Prostate gland (tissue), 2 donors: Measurements from ENCODE around the gene NRBF2. TPM values are rescaled to one million over a fixed set of nuclear protein-coding genes. Genes with fewer than 3 reads are reported as not detected.

Experiments
- DNase-seq: peaks from one replicate; pipeline ENCODE4 v3.0.0-alpha.2; 2019; ENCODE audit warnings: low spot score
- H3K27ac ChIP-seq, 2 donors: fragments of 200-600 bp; sonication (generic); 2 replicates each; pipeline ENCODE4 v1.5.1; 2017 to 2019
- H3K27me3 ChIP-seq: fragments of 200-600 bp; sonication (generic); replicated peaks from 2 replicates; pipeline ENCODE4 v1.5.1; 2019; ENCODE audit not compliant: insufficient read depth
- H3K36me3 ChIP-seq, 2 donors: fragments of 200-600 bp; sonication (generic); 1 replicate in 1 of 2; 2 replicates in 1 of 2; pipeline versions ENCODE4 v1.5.1 to v1.8.1; 2017 to 2019
- H3K4me1 ChIP-seq: fragments of 200-600 bp; sonication (generic); replicated peaks from 2 replicates; pipeline ENCODE4 v1.5.1; 2019
- H3K4me3 ChIP-seq, 2 donors: fragments of 200-600 bp; sonication (generic); 2 replicates each; pipeline ENCODE4 v1.5.1; 2017 to 2019
- H3K9me3 ChIP-seq: fragments of 200-600 bp; sonication (generic); 2 replicates; pipeline ENCODE4 v1.5.1; 2017
- POLR2A ChIP-seq: fragments of 450-650 bp; IDR thresholded peaks from one replicate; pipeline ENCODE4 v1.6.1; 2016; ENCODE audit warnings: antibody characterized with exemption, mild to moderate bottlenecking
- POLR2AphosphoS5 ChIP-seq: sonication (generic); formaldehyde crosslinking; IDR thresholded peaks from one replicate; pipeline ENCODE4 v1.6.1; 2017; ENCODE audit warnings: antibody characterized with exemption
- WGBS: methylation state at CpG from one replicate; pipeline ENCODE4 v1.1.5; 2018; 5-methylcytosine and 5-hydroxymethylcytosine counted together
- intact Hi-C: fragments of 100-400 bp; cut with DNase I; formaldehyde crosslinking; loops from one replicate; pipeline ENCODE4 v1.14.2; 2022
- total RNA-seq, 2 donors: library from RNA; depleted of rRNA; stranded (reverse); fragments of >200 nt; gene quantifications; one replicate each; pipeline ENCODE4 v1.1.0, GENCODE V29; 2016
- TF ChIP-seq, protein P1 (sequence below), 4 experiments: fragments of 200-600 bp in 2 of 4; fragments of 450-650 bp in 2 of 4; sonication (generic) in 2 of 4; IDR thresholded peaks; 1 replicate in 3 of 4; 2 replicates in 1 of 4; pipeline ENCODE4 v1.5.1; 2016 to 2019; ENCODE audit warnings: antibody characterized with exemption in 4 of 4, mild to moderate bottlenecking in 2 of 4, moderate library complexity in 2 of 4

The NRBF2 gene
- total RNA-seq, 2 donors from 2014 or later, result 15.7 to 20.6 TPM

DNA sequence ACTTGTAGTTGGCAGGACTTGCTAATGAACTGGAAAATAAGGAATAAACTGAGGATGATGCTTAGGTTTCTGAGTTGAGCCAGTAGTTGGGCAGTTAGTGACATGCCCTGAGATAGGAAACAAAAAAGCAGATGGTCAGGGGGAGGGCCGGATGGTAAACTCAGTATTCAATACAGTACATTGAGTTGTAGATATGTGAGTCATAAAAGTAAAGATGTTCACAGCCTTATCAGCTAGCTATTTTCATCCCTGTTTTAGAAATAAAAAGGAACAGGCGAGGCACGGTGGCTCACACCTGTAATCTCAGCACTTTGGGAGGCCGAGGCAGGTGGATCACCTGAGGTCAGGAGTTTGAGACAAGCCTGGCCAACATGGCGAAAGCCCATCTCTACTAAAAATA lies 22.2 kb upstream of the NRBF2 start:
- Histone ChIP-seq H3K27ac (no peak overlapping the region), H3K36me3 (no peaks in the 10 kb centered on the region), H3K4me3 (no peak overlapping the region), H3K27me3 (no peaks in the 10 kb centered on the region), H3K4me1 (no peaks in the 10 kb centered on the region), H3K9me3 (no peaks in the 10 kb centered on the region)
- intact Hi-C loops, result no loop called here
- WGBS, result 92% methylated on average over 5 of the region's 5 CpGs
- TF ChIP-seq POLR2AphosphoS5 (no peak), POLR2A (no peak)
- TF ChIP-seq, protein P1, sequence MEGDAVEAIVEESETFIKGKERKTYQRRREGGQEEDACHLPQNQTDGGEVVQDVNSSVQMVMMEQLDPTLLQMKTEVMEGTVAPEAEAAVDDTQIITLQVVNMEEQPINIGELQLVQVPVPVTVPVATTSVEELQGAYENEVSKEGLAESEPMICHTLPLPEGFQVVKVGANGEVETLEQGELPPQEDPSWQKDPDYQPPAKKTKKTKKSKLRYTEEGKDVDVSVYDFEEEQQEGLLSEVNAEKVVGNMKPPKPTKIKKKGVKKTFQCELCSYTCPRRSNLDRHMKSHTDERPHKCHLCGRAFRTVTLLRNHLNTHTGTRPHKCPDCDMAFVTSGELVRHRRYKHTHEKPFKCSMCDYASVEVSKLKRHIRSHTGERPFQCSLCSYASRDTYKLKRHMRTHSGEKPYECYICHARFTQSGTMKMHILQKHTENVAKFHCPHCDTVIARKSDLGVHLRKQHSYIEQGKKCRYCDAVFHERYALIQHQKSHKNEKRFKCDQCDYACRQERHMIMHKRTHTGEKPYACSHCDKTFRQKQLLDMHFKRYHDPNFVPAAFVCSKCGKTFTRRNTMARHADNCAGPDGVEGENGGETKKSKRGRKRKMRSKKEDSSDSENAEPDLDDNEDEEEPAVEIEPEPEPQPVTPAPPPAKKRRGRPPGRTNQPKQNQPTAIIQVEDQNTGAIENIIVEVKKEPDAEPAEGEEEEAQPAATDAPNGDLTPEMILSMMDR (IDR thresholded peaks at IDR 0.05), result no peak
- DNase-seq, result no peak

- intact Hi-C loops, result no loop called here
- peak; percentile 82 for DNase-seq
- peak overlapping the region; percentile 34 to 62 for H3K27ac ChIP-seq
These were observed 18.9 kb upstream of the NRBF2 start for GRCh38 chr10:63114031-63114814.

GRCh38 chr10:63115732-63116383 lies 17.3 kb upstream of the NRBF2 start:
- Histone ChIP-seq H3K27me3 (no peaks in the 10 kb centered on the region), H3K4me1 (no peaks in the 10 kb centered on the region), H3K36me3 (no peaks in the 10 kb centered on the region), H3K4me3 (no peak overlapping the region), H3K27ac (peak overlapping the region; percentile 18 to 52), H3K9me3 (no peaks in the 10 kb centered on the region)
- intact Hi-C loops, result no loop called here
- peak; percentile 72 for DNase-seq
- WGBS, result 27% methylated on average over 7 of the region's 7 CpGs
- TF ChIP-seq POLR2A, result no peak
- TF ChIP-seq, protein P1 (IDR thresholded peaks at IDR 0.05), result no peak
- peak; percentile 82 for TF ChIP-seq POLR2AphosphoS5

More at GRCh38 chr10:63114031-63114814, 18.9 kb upstream of the NRBF2 start:
- no peaks in the 10 kb centered on the region for H3K36me3 ChIP-seq
- 33% methylated on average over 4 of the region's 4 CpGs for WGBS
- H3K4me1 ChIP-seq, result no peaks in the 10 kb centered on the region
- no peaks in the 10 kb centered on the region for H3K9me3 ChIP-seq
- TF ChIP-seq POLR2AphosphoS5 (peak; percentile 96), POLR2A (no peak)
- TF ChIP-seq, protein P1 (IDR thresholded peaks at IDR 0.05), result no peak
- no peak overlapping the region for H3K4me3 ChIP-seq
- H3K27me3 ChIP-seq, result no peaks in the 10 kb centered on the region

GRCh38 chr10:63116452-63117072 lies 16.6 kb upstream of the NRBF2 start:
- 84% methylated on average over 3 of the region's 3 CpGs for WGBS
- no peak overlapping the region for H3K27ac ChIP-seq
- DNase-seq, result no peak
- H3K9me3 ChIP-seq, result no peaks in the 10 kb centered on the region
- no peaks in the 10 kb centered on the region for H3K36me3 ChIP-seq
- no peak for TF ChIP-seq POLR2AphosphoS5
- no peak overlapping the region for H3K4me3 ChIP-seq
- H3K27me3 ChIP-seq, result no peaks in the 10 kb centered on the region
- intact Hi-C loops, result no loop called here
- no peaks in the 10 kb centered on the region for H3K4me1 ChIP-seq

DNA sequence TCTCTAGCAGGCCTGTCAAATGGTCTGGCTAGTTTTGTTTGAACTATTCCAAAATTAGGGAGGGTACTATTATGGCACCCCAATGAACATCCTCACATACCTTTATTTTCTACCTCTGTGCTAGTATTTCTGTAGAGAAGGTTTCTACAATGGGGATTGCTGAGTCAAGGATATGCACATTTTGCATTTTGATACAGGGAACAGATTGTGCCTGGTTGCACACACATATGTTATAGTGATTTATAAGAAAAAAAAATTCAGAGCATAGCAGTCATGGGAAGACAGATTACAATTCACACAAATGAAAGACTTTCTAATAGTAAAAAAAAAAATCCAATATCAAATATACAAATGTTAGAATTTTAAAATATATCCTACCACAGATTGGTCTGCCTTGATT lies 14.1 kb upstream of the NRBF2 start:
- Histone ChIP-seq H3K36me3 (no peaks in the 10 kb centered on the region), H3K27me3 (no peaks in the 10 kb centered on the region), H3K4me1 (no peaks in the 10 kb centered on the region), H3K9me3 (no peaks in the 10 kb centered on the region), H3K27ac (no peak overlapping the region), H3K4me3 (no peak overlapping the region)
- intact Hi-C loops, result no loop called here
- TF ChIP-seq POLR2AphosphoS5, result no peak
- TF ChIP-seq, protein P1 (IDR thresholded peaks at IDR 0.05), result no peak
- no peak for TF ChIP-seq POLR2A
- no peak for DNase-seq
